Left lung (tissue), 10 donors: ENCODE measurements around the gene CDC27. TPM values are rescaled to one million over a fixed set of nuclear protein-coding genes. Genes with fewer than 3 reads are reported as not detected.
"Not testable (repeated sequence)": the region's sequence is repeated elsewhere in the genome, so short reads cannot be mapped to it uniquely, and the experiment has no call there.

ENCODE experiments used
- ATAC-seq: fragments of 200-7000 bp; cut with Tn5 transposase; one replicate; pipeline ENCODE4 v1.9.1; 2020; ENCODE audit warnings: moderate library complexity
- DNase-seq, 4 donors: peaks; one replicate each; pipeline ENCODE4 v3.0.0-alpha.2; 2013 to 2020
- H3K27ac ChIP-seq, 2 donors: fragments of 200-600 bp; sonication (generic) in 1 of 2; one replicate each; pipeline versions ENCODE4 v1.5.0 to v1.8.0; 2020 to 2021
- H3K27me3 ChIP-seq, 2 donors: fragments of 200-600 bp; sonication (generic) in 1 of 2; one replicate each; pipeline versions ENCODE4 v1.5.0 to v1.8.0; 2020 to 2021
- H3K36me3 ChIP-seq, 2 donors: fragments of 200-600 bp; sonication (generic) in 1 of 2; one replicate each; pipeline versions ENCODE4 v1.5.0 to v1.8.0; 2020 to 2021
- H3K4me1 ChIP-seq, 2 donors: fragments of 200-600 bp; one replicate each; pipeline ENCODE4 v1.8.0; 2021
- H3K4me3 ChIP-seq, 2 donors: fragments of 200-600 bp; sonication (generic) in 1 of 2; one replicate each; pipeline versions ENCODE4 v1.5.0 to v1.8.0; 2020 to 2021; ENCODE audit warnings: mild to moderate bottlenecking in 1 of 2
- H3K9me3 ChIP-seq, 2 donors: fragments of 200-600 bp; sonication (generic) in 1 of 2; one replicate each; pipeline versions ENCODE4 v1.5.0 to v1.8.0; 2020 to 2021
- CTCF ChIP-seq, 2 donors: fragments of 200-600 bp; sonication (generic) in 1 of 2; IDR thresholded peaks; one replicate each; pipeline versions ENCODE4 v1.5.0 to v1.8.0; 2021; ENCODE audit warnings: antibody characterized with exemption in 2 of 2
- intact Hi-C, 2 donors: fragments of 100-400 bp; cut with DNase I; formaldehyde crosslinking; loops; one replicate each; pipeline versions ENCODE4 v1.11.2 to v1.14.2; 2022
- polyA plus RNA-seq, 6 donors: library from polyadenylated mRNA; unstranded; fragments of 120-200 nt; gene quantifications; one replicate each; pipeline ENCODE4 v1.2.1, GENCODE V29; 2013; ENCODE audit not compliant: insufficient read length in 6 of 6
- total RNA-seq, 2 donors: library from RNA; stranded (reverse); fragmentation: NEBNext Ultra II Directional; extraction: Animal tissue kit (Norgen Biotek cat#: 25700); gene quantifications; one replicate each; pipeline ENCODE4 v1.2.1, GENCODE V29; 2021
- donor health status: DM: no; HTN: yes; CAD: no.
- donor health status: DM: no; HTN: no; CAD: no.

Gene CDC27
- total and polyA plus RNA-seq, 8 donors = 59.3 to 85.1 (median 62.9) TPM

- Histone ChIP-seq H3K27ac (no peak overlapping the region), H3K9me3 (no peaks in the 10 kb centered on the region), H3K4me3 (no peak overlapping the region), H3K4me1 (peaks cover 0 to 8% of the 10 kb centered on the region in 2 donors), H3K36me3 (peaks cover 0 to 78% of the 10 kb centered on the region in 2 donors), H3K27me3 (no peaks in the 10 kb centered on the region)
- intact Hi-C loops = no loop called here
- no peak for TF ChIP-seq CTCF (IDR thresholded peaks at IDR 0.05)
- no peak for DNase-seq
- no peak for ATAC-seq
Observed at GRCh38 chr17:47159315-47159714, 29.8 kb downstream of the CDC27 start.

- intact Hi-C loops = no loop called here
- no peak for DNase-seq
- Histone ChIP-seq H3K4me1 (no peaks in the 10 kb centered on the region), H3K36me3 (peaks cover 0 to 91% of the 10 kb centered on the region in 2 donors), H3K4me3 (no peak overlapping the region), H3K27ac (no peak overlapping the region), H3K27me3 (no peaks in the 10 kb centered on the region), H3K9me3 (no peaks in the 10 kb centered on the region)
- no peak for TF ChIP-seq CTCF (IDR thresholded peaks at IDR 0.05)
- no peak for ATAC-seq
Observed at GRCh38 chr17:47145351-47145750, 43.7 kb downstream of the CDC27 start.

GRCh38 chr17:47135235-47135634 lies 53.9 kb downstream of the CDC27 start:
- H3K9me3 ChIP-seq = no peaks in the 10 kb centered on the region
- no peaks in the 10 kb centered on the region for H3K27me3 ChIP-seq
- intact Hi-C loops = no loop called here
- H3K27ac ChIP-seq = no peak overlapping the region
- peaks cover 0 to 90% of the 10 kb centered on the region in 2 donors for H3K36me3 ChIP-seq
- no peaks in the 10 kb centered on the region for H3K4me1 ChIP-seq
- TF ChIP-seq CTCF (IDR thresholded peaks at IDR 0.05) = no peak
- ATAC-seq = no peak
- H3K4me3 ChIP-seq = no peak overlapping the region
- DNase-seq = no peak

GRCh38 chr17:47134354-47134753 lies 54.7 kb downstream of the CDC27 start:
- DNase-seq, H3K27me3 ChIP-seq, H3K4me1 ChIP-seq, ATAC-seq, H3K27ac ChIP-seq, H3K4me3 ChIP-seq, H3K9me3 ChIP-seq, intact Hi-C loops: not testable (repeated sequence)
- peaks cover 0 to 90% of the 10 kb centered on the region in 2 donors for H3K36me3 ChIP-seq

- no peak for TF ChIP-seq CTCF (IDR thresholded peaks at IDR 0.05)
- H3K9me3 ChIP-seq = no peaks in the 10 kb centered on the region
- H3K27ac ChIP-seq = no peak overlapping the region
- H3K4me3 ChIP-seq = no peak overlapping the region
- no peaks in the 10 kb centered on the region for H3K4me1 ChIP-seq
- intact Hi-C loops = no loop called here
- DNase-seq (no peak), ATAC-seq (no peak)
- H3K36me3 ChIP-seq = peaks cover 0 to 90% of the 10 kb centered on the region in 2 donors
- no peaks in the 10 kb centered on the region for H3K27me3 ChIP-seq
Observed at GRCh38 chr17:47131761-47132160, 57.3 kb downstream of the CDC27 start.

- H3K4me3 ChIP-seq, H3K27ac ChIP-seq, ATAC-seq, H3K9me3 ChIP-seq, H3K4me1 ChIP-seq, DNase-seq, H3K27me3 ChIP-seq, intact Hi-C loops: not testable (repeated sequence)
- peaks cover 0 to 84% of the 10 kb centered on the region in 2 donors for H3K36me3 ChIP-seq
Observed at GRCh38 chr17:47126835-47127234, 62.3 kb downstream of the CDC27 start.

GRCh38 chr17:47123262-47123661 lies 65.8 kb downstream of the CDC27 start:
- intact Hi-C loops, H3K4me1 ChIP-seq, ATAC-seq, H3K27ac ChIP-seq, DNase-seq, H3K27me3 ChIP-seq, H3K4me3 ChIP-seq, H3K9me3 ChIP-seq: not testable (repeated sequence)
- H3K36me3 ChIP-seq = peaks cover 0 to 80% of the 10 kb centered on the region in 2 donors
